BJ (cell line): Measurements from ENCODE around the gene PTCD1. TPM values are rescaled to one million over a fixed set of nuclear protein-coding genes. Genes with fewer than 3 reads are reported as not detected.

ENCODE experiments used
- CTCF ChIA-PET: fragments of 350-600 bp; formaldehyde crosslinking; extraction: SDS; loops from one replicate; lab custom pipeline; 2021; ENCODE audit warnings: antibody characterized with exemption, inconsistent platforms; lab: Yijun Ruan, JAX
- POLR2A ChIA-PET: fragments of 300-600 bp; sonication (Branson Sonifier 250); formaldehyde crosslinking; extraction: SDS; loops from one replicate; lab custom pipeline; 2021; ENCODE audit warnings: antibody characterized with exemption; lab: Charles Lee
- DNase-seq: peaks from one replicate; pipeline ENCODE4 v3.0.0-alpha.2; 2011; ENCODE audit warnings: low read depth
- H3K27me3 ChIP-seq: 2 replicates; pipeline ENCODE4 v1.6.0; 2011; ENCODE audit warnings: low read length; ENCODE audit not compliant: control insufficient read depth, insufficient read depth
- H3K36me3 ChIP-seq: 2 replicates; pipeline ENCODE4 v1.5.1; 2011; ENCODE audit warnings: low read length; ENCODE audit not compliant: control insufficient read depth, insufficient read depth
- H3K4me3 ChIP-seq: 2 replicates; pipeline ENCODE4 v1.5.1; 2011; ENCODE audit warnings: low read depth, mild to moderate bottlenecking, control low read depth, low read length
- CTCF ChIP-seq: IDR thresholded peaks from 2 replicates; pipeline ENCODE4 v1.5.1; 2011; ENCODE audit warnings: low read depth, mild to moderate bottlenecking, control low read depth, inconsistent platforms, low read length, moderate library complexity; ENCODE audit not compliant: insufficient read depth
- polyA plus RNA-seq: library from polyadenylated mRNA; depleted of rRNA; stranded (reverse); fragments of >200 nt; gene quantifications from 2 replicates; pipeline ENCODE4 v1.2.3, GENCODE V29; 2011

PTCD1 gene
- polyA plus RNA-seq, 1 experiment: 3.5 TPM

- ChIA-PET POLR2A (no interaction called here), CTCF (interaction anchor here (1.1 kb wide), 1 partner anchor 34 kb away, joined by 3 read pairs; no protein-coding TSS in a partner anchor)
- H3K27me3 ChIP-seq: no peaks in the 10 kb centered on the region
- no peak for DNase-seq
- TF ChIP-seq CTCF: no peak
- peaks cover 50% of the 10 kb centered on the region for H3K36me3 ChIP-seq
- no peak overlapping the region for H3K4me3 ChIP-seq
These were observed 10.7 kb upstream of the PTCD1 start for GRCh38 chr7:99449326-99449725.

GRCh38 chr7:99448855-99449254 lies 10.3 kb upstream of the PTCD1 start:
- ChIA-PET CTCF (interaction anchor here (1.1 kb wide), 1 partner anchor 33 kb away, joined by 3 read pairs; no protein-coding TSS in a partner anchor), POLR2A (no interaction called here)

DNA sequence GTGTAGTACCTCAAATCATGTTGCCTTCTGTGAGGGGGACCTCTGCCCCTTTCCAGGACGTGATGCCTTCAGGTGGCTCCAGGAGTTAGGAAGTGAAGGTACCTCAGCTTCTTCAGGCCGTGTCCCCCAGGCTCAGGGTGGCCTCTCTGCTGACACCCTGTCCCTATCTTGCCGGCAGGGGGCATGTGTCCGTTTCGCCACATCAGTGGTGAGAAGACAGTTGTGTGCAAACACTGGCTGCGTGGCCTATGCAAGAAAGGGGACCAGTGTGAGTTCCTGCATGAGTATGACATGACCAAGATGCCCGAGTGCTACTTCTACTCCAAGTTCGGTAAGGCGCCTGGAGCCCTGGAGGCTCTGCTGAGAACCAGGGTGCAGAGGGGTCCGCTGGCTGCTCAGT lies 9.3 kb upstream of the PTCD1 start:
- no peak for DNase-seq
- H3K4me3 ChIP-seq: no peak overlapping the region
- TF ChIP-seq CTCF: peak; percentile 25; the same call in 1 of the 2 replicates
- ChIA-PET CTCF (interaction anchor here (1.1 to 1.5 kb wide), 2 partner anchors 13 to 32 kb away, joined by 3 read pairs; no protein-coding TSS in a partner anchor), POLR2A (no interaction called here)
- H3K27me3 ChIP-seq: no peaks in the 10 kb centered on the region
- H3K36me3 ChIP-seq: peaks cover 42% of the 10 kb centered on the region

More at GRCh38 chr7:99448855-99449254, 10.3 kb upstream of the PTCD1 start:
- no peak for TF ChIP-seq CTCF
- Histone ChIP-seq H3K4me3 (no peak overlapping the region), H3K36me3 (peaks cover 48% of the 10 kb centered on the region), H3K27me3 (no peaks in the 10 kb centered on the region)
- DNase-seq: no peak

GRCh38 chr7:99446096-99446495 lies 7.5 kb upstream of the PTCD1 start:
- no peak for DNase-seq
- Histone ChIP-seq H3K4me3 (no peak overlapping the region), H3K36me3 (peaks cover 38% of the 10 kb centered on the region), H3K27me3 (no peaks in the 10 kb centered on the region)
- POLR2A ChIA-PET: no interaction called here
- CTCF ChIA-PET: no interaction called here
- no peak for TF ChIP-seq CTCF

- peaks cover 10% of the 10 kb centered on the region for H3K36me3 ChIP-seq
- TF ChIP-seq CTCF: no peak
- CTCF ChIA-PET: no interaction called here
- no peak for DNase-seq
- H3K27me3 ChIP-seq: no peaks in the 10 kb centered on the region
- peak overlapping the region; percentile 88 for H3K4me3 ChIP-seq
- POLR2A ChIA-PET: interaction anchor here (0.6 kb wide), 1 partner anchor 176 kb away, joined by 3 read pairs; the partner anchor contains the start of gene ZSCAN25
These were observed 1.6 kb upstream of the PTCD1 start for GRCh38 chr7:99440195-99440594.
